GM18861 (cell line): ENCODE measurements around the gene RNF208.

ENCODE experiments used
- ATAC-seq: cut with Tn5 transposase; IDR thresholded peaks from one replicate; pipeline ENCODE4 v1.9.1; 2021; ENCODE audit not compliant: unreplicated experiment

RNF208 gene

DNA sequence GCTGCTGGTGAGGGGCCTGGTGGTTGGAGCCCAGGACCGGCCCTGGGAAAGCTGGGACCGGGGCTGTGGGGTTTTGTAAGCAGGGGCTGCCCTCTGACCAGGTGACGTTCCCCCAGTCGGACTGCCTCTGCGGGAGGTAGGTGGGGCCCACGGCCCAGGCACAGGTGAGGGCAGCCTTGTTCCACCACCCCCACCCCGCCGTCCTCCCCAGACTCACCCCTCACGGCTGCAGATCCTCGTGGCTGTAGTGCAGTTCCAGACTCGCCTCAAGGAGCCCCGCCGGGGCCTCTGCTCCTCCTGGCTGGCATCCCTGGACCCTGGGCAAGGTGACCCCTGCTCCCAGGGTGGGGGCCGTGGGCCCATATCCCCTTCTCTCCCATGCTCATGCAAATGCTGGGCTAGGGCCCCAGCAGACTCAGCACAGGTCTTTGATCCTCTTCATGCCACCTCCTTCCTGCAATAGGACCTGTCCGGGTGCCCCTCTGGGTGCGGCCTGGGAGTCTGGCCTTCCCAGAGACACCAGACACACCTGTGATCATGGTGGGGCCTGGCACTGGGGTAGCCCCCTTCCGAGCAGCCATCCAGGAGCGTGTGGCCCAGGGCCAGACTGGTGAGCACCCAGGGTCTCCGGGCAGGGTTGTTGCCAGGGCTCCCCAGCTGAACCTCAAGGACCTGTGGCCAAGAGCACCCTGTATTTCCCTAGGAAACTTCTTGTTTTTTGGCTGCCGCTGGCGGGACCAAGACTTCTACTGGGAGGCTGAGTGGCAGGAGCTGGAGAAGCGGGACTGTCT, 6.6 kb downstream of the RNF208 start:
- ATAC-seq: no peak

DNA sequence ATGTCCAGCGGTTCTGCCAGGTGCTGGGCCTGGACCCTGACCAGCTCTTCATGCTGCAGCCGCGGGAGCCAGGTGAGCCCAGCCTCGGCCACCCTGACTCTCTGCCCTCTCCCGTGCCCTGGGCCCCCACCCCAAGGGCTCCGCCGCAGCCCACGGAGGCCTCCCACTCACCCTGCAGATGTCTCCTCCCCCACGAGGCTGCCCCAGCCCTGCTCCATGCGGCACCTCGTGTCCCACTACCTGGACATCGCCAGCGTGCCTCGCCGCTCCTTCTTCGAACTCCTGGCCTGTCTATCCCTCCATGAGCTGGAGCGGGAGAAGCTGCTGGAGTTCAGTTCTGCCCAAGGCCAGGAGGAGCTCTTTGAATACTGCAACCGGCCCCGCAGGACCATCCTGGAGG, 7.4 kb downstream of the RNF208 start:
- ATAC-seq: no peak

DNA sequence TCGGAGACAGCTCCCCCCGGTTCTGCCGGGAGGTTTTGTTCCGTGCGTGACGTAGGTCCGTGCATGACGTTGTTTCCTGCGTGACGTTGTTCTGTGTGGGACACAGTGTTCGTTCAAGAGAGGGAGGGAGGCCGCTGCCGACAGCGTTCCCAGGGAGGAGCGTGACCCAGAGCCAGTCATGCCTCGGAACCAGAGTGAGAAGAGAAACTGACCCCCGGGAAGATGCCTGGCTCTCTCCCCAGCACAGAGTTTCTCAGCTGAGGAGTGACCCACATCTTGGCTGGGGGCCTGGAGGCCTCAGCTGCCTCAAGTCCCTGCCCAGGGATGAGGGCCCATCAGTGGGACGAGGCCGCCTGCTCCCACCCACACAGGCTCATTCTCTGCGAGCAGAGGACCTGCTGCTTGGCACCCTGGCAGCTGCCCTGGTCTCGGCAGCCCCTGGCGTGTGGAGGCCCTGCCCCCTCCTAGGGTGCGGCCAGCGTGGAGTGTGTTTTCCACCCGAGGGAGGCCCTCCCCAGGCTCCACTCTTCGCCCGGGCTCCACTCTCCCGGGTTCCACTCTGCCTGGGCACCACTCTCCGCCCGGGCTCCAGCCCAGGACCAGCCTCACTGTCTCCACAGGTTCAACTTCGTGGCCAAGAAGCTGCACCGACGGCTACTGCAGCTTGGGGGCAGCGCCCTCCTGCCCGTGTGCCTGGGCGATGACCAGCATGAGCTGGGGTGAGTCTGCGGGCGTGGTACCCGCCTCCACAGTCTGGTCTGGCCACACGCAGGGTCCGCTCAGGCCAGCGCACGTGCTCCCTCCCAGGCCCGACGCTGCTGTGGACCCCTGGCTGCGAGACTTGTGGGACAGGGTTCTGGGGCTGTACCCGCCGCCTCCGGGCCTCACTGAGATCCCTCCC, 8.6 kb downstream of the RNF208 start:
- ATAC-seq: no peak

DNA sequence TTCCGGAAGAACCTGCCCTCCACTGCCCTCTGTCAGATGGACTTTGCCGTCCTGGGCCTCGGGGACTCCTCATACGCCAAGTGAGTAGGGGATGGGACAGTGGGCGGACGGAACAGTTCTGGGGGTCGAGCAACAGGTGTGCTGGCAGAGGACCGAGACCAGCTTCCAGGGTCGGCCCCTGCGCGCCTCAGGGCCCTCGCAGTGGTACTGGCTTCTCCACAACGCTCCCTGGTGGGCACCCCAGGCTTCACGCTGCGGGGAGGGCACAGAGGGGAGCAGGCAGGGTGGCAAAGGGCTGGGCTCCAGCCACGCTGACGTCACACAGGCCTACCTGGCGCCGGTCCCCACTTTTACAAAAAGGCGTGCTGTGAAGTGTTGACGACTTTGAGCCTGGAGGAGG, 9.5 kb downstream of the RNF208 start:
- ATAC-seq: no peak

DNA sequence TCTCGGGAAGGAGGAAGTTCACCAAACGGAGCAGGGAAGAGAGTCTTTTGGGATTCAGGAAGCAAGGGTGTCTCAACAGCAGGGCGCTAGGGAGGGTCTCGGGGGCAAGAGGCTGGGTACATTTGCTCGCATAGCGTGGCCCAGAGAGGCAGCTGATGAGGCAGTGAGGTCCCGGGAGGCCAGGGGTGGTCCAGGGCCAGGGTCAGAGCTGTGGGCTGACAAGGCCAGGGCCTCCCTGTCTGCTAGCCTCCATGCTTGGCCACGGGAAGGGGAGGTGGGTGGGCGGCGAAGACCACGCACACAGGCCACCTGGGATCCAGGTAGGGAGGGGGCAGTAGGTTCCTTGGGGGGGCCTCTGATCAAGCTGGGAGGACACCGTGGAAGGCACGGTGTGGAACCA, 10.5 kb downstream of the RNF208 start:
- no peak for ATAC-seq

DNA sequence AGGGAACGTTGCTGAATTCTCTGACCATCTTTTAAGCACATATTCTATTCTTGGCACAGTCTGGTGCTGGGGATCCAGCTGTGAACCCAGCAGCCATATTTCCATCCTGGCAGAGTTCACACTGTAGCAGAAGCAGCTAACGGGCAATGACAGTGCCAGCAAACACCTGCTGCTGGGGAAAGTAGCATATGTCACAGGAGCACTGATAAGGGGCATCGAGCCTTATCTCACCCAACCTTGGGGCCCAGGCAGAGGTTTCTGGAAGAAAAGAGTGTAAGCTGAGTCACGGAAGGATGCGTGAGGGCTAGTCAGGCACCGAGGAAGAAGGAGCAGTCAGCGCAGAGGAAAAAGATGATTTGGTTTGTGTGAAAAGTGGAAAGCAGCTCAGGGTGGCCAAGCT, 15.4 kb downstream of the RNF208 start:
- no peak for ATAC-seq

DNA sequence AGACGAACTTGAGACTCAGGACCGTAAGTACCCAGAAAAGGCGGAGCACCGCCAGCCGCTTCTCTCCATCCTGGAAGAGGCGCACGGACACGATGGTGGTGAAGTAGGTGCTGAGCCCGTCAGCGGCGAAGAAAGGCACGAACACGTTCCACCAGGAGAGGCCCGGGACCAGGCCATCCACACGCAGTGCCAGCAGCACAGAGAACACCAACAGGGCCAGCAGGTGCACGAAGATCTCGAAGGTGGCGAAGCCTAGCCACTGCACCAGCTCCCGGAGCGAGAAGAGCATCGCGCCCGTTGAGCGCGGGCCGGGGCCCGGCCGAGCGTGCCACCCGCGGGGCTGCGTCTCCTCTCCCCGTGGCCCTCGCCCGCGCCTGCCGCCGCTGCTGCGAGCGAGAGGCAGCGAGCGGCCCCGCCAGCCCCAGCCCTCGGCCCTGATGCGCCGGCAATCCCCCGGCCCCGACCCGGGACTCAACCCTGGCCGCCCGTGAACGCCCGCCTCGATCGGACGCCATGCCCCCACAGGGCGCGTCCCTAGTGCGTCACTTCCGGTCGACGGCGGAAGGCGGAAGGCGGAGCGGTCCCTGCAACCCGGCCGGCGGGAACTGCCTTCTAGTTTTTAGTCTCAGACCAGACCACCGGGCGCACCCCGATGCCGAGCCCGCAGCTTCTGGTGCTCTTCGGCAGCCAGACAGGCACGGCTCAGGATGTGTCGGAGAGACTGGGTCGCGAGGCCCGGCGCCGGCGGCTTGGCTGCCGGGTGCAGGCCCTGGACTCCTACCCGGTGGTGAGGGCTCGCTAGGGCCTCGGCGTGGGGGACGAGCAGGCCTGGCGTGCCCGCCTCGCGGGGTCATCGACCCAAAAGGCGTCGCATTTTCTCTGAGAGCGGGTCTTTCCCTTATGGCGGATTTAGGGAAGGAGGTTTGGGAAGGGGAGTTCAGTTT, 16.6 kb downstream of the RNF208 start, which contains the start of the genes NDOR1 and TMEM203:
Gene NDOR1 (plus strand): TSS at position 575 of the 944 bp plus-strand sequence. CDS start 78 bp downstream, at position 653.
Gene TMEM203 (minus strand): TSS at position 523 of the 944 bp plus-strand sequence. CDS start 234 bp downstream, at position 289.
- peak; percentile 36 for ATAC-seq

DNA sequence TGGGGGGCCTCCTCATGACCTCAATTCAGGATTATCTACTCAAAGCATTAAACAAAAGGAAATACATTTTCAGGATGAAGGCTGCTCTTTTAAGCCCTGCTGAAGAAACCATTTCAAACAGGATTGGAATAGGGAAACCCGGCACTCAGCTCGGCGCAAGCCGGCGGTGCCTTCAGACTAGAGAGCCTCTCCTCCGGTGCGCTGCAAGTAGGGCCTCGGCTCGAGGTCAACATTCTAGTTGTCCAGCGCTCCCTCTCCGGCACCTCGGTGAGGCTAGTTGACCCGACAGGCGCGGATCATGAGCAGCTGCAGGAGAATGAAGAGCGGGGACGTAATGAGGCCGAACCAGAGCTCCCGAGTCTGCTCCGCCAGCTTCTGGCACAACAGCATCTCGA, 17.3 kb downstream of the RNF208 start:
- no peak for ATAC-seq

DNA sequence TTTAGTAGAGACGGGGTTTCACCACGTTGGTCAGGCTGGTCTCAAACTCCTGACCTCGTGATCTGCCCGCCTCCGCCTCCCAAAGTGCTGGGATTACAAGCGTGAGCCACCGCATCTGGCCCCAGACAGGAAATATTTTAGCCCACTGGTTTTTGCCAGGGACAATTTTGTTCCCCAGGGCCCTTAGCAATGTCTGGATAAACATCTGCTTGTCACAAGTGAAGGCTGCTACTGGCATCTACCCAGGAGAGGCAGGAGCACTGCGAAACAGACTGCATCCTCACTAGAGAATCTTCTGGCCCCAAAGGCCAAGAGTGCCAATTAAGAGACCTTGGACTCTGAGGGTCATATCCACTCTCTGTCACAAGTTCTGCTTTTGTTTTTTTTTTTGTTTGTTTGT, 19.1 kb downstream of the RNF208 start:
- ATAC-seq: no peak

DNA sequence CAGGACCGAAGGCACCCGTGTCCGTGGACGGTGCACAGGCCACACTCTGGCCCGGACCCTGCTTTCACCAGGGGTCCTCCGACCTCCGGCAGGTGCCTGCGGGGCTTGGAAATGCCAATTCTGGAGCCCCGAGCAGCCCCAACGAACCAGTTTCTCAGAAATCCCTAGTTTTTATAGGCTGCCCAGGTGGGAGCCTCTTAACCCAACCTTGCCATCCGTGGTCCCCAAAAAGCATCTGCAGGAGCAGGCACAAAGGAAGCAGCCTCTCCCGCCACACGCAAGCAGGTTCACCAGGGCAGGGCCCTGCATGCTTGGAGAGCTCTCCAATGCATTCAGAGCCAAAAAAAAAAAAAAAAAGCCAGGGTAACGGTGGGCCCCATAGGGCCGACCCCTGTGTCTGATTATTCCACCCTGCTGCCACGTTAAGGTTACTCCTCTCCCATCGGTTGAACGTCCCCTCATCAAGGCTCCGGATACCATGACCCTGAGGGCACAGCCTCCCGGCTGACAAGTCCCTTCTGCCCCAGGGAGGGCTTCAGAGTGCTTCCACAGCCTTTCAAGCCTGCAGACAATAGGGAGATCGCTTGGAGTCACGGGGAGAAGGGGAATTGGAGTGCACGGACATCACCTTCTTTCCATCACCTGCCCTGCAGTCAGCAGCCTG, 20.7 kb downstream of the RNF208 start:
- ATAC-seq: no peak

DNA sequence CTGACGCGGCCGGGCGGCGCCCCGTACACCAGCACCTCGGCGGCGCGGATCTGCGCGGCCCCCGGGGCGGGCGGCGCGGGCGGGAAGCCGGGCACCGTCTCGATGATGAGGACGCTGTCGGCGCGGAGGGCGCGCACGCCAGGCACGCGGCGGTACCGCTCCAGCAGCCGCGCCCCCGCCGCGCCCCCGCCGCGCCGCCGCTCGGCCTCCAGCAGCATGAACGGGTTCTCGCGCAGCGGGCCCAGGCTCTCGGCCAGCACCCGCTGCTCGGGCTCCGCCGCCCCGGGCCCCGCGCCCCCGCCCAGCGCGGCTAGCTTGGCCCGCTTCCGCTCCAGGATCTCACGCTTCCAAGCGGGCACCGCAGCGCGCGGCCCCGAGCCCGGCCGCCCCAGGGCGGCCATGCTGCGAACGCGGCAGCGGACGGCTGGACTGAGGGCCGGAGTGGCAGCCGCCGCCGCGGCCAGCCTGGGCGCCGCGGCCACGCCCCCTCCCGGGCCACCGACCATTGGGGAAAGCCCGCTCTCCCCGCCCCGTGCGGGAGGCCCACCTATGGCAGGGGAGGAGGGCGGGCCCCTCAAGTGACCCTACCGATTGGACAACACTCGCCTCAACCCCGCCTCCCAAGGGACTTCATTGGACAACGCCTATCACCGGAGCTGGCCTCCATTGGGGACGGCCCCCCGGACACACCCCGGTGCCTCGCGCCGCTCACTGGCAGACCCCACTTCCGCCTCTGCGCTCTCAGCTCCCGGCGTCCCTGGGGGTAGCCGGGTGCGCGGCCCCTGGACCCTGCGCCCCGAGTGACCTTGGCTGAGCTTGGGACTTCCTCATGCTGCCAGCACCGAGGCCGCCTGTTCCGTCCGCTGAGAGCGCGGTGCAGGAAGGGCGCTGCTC, 21.5 kb downstream of the RNF208 start, which contains the start of gene TPRN:
Gene TPRN (minus strand): TSS at position 431 of the 894 bp plus-strand sequence. CDS start 30 bp downstream, at position 401.
- peak; percentile 76 for ATAC-seq

DNA sequence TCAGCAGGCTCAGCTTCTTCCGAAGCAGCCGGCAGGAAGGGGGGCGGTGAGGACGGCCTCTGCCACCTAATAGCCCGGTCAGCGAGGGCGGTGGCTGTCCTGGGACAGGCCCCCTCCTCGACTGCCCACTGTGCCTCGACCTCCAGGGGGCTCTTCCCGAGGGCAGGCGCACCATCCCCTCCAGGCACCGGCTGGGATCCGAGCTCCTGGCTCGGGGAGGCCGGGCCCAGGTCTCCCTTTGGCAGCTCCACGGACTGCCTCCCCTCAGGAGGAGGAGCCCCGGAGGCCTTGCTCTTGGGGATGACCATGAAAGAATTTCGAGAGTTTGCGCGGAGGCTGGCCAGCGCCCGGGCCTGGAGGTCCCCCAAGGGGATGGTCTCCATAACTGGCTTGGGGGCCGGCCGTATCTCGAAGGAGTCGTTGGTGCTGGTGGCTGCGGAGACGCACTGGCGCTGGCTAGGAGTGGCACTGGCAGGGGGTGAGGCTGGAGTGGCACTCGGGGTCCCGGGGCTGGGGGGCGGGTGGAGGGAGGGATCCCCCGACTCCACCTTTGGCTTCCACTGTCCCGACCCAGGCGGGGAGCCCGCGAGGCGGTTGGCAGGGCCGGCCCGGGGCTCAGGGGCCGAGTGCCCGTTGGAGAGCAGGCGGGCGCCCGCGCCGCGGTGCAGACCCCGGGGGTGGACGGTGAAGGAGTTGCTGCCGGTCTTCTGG, 22.5 kb downstream of the RNF208 start:
- no peak for ATAC-seq

DNA sequence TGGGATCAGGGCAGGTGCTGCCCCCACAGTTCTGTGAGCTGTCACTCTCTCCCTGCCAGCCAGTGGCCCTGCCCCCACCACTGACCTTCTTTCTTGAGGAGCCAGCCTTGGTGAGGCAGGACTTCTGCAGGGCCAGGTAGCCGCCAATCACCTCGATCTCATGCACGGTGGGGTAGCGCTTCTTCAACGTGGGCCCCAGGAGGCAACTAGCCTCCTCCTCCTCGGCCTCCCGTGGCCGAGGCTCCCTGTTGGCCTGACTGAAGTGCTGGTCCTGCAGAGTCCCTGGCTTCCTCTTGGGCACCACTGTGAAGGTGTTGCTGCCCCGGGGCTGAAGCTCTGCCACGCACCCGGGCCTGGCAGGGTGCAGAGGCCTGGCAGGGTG, 23.1 kb downstream of the RNF208 start:
- ATAC-seq: no peak

DNA sequence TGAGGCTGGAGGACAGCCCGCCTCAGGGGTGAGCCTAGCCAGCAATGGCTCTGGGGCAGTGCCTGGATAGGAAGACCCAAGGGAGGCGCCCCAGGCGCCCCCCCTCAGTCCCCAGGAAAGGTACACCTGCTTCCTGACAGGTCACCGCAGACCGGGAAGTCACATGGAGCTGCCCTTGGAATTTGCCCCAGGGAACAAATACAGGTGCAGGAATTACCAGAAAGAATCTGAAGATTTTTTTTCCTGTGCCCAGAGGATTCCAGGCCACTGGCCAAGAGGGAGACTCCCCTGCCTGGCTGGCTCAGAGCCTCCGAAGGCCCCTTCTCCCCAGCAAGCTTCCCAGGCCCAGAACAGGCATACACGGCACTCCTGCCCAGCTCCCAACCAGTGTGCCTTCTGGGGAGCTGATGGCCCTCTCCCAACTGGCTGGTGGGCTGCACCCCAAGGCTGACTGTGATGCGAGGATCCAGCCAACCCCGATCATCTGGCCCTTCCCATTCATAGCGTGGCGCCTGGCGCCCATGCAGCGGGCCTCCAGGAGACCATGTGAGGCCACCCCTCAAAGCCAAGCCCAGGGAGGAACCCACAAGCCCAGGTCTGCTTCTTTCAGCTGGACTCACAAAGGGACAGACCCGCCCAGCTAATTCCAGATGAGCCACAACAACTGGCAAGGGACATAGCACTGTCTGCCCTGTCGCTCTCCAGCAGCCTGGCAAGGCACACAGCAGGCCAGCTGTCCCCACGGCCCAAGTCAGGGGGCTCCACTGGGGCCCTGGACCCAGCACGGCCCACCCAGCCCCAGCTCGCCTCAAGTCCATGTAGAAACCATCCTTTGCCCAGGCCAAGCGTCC, 23.8 kb downstream of the RNF208 start:
- no peak for ATAC-seq

DNA sequence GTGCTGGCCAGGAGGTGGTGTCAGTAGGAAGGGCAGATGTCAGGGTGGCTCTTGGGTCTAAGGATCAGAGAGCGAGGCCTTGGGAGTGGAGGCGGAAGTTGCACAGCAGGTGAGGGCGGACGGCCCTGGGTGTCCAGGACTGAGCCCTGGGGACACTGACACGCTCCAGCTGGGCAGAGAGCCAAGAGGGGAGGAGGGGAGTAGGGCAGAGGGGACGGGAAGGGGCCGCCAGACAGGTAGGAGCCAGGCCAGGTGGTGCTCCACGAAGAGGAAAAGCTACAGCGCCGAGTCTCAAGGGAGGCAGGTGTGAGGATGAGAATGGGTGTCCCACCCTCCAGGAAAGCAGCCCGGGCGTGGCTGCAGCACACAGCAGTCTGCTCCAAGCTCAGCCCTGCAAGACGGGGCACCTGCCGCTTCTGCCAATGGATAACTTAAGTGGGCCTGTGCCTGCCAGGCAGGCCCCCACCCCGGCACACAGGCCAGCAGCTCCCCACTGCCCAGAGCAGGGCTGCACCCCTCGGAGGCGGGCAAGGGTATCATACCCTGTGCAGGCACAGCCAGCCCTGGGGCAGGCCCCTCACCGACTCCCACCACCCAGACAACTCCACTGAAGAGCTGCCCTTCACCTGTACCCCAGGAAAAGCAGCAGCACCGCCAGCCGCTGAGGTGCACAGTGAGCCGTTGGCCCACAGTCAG, 26.4 kb downstream of the RNF208 start:
- ATAC-seq: no peak

DNA sequence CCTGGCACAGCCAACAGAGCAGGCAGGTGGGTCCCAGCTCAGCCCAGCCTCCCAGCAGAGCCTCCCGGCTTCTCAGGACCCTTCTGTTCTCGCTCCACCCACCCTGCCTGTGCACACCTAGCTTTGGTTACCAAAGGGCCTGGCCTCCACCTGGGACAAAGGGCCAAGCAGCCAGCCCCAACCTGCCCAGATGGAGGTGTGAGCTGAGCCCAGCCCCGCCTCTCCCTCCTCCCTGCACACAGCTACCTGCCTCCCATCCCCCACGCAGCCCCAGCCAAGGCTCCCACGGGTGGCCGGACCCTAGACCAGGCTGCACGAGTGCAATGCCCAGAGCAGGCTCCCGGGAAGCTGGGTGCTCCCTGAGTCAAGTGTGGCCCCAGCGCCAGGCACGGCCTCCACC, 27.1 kb downstream of the RNF208 start:
- ATAC-seq: no peak

DNA sequence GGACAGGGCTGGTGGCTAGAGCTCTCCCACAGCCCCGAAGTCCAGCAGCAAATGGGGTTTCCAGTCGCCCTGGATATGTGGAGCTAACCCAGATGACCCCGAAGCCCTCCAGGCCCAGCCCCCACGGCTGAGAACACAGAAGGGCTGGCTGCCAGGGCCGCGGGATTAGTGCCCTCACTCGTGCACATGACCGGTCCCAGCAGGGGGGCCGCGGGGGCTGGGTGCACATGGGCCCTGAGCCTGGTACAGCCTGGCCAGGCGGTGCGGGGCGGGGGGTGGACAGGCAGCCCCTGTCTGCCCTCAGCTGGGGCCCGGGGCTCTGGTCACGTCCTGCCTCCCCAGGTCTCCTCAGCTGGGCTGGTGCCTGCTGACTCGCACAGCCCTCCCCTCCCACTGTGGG, 27.7 kb downstream of the RNF208 start:
- ATAC-seq: no peak
